ENCODE results near the gene CDC42SE2. TPM values are rescaled to one million over a fixed set of nuclear protein-coding genes. Genes with fewer than 3 reads are reported as not detected.
A peak's percentile ranks its signal among the peaks of the same experiment; 100 is the strongest.

The CDC42SE2 gene
- total RNA-seq (241 TPM), polyA plus RNA-seq (100 to 1,000 TPM; 351 to 429 (median 379) TPM)

DNA sequence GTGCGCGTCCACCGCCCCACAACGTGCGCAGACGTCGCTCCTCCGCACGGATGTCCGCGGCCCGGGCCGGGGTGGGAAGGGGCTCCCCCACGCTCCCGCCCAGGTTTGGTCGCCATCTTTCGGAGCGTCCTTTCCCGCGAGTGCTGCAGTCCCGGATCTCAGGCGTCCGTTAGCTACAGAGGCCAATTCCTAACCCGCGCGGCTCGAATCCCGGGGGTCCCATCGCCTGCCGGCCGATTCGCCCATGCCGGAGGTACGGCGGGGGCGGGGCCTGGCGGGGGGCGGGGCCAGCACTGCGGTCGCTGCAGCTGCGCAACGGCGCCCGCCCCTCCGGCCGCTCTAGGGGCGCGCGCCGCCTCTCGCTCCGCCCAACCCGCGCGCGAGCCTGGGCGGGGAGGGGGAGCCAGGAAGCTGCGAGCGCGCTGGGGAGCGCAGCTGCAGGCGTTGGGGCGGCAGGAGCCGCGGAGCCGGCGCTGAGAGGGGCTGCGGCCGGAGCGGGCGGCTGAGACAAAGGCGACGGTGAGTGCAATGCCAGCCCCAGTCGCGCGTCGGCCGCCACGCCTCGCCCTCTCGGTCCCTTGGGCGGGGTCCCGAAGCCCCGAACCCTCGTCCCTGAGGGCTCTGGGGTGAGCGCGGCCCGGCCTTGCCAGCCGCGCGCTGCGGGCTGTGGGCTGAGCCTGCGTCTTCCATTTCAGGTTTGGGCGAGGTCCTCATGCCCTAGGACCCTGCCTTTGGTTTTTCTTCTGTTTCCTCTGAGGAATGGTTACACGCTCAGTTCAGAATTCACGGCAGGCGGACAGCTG, at the start of gene CDC42SE2:
CDC42SE2 (plus strand) TSS at position 406 of the 803 bp plus-strand sequence. CDS start 95,441 bp downstream, outside the sequence.
- peaks cover 52% of the 10 kb centered on the region for H3K4me1 ChIP-seq (ENCODE audit: control insufficient read depth, insufficient read depth, low read length, poor library complexity, severe bottlenecking)
- H3K4me1 Mint-ChIP-seq, result peaks cover 27 to 59% (median 37%) of the 10 kb centered on the region in 4 donors

DNA sequence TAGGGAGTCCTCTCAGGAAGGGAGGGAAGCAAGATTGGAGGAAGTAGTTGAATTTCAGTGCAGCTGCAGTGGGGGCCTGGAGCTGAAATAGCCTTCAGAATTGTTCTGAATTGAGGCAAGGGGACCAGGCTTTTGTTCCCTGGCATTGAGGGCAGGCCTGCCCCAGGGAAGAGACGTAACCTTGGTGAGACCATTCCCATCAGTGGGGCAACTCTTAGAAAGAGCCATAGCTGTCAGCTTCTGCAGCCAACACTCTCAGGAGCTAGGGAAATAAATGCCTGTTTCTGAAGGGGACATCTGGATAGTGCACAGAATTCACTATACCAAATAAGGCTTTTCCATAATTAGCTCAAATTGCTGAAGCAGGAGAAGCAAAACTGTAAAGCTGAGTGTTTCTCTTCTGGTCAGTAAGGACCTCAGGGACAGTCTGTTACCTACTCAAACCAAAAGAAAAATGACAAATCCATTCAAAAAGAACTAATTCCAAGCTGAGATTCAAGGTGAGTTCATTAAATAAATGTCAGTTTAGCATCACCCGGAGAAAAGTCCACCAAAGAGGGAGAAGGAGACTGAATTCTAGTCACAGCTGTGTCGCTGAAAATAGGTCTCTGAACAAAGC, 49.1 kb upstream of the CDC42SE2 start:
- Histone ChIP-seq H3K27ac (ENCODE audit: insufficient read depth, low read length, poor library complexity, severe bottlenecking) (no peak overlapping the region), H3K9me3 (ENCODE audit: control insufficient read depth in 2 of 2, low read length in 2 of 2) (no peaks in the 10 kb centered on the region), H3K4me3 (ENCODE audit: low read depth, low read length) (no peak overlapping the region), H3K36me3 (ENCODE audit: control insufficient read depth, insufficient read depth, low read length) (no peaks in the 10 kb centered on the region), H3K27me3 (ENCODE audit: control insufficient read depth, insufficient read depth, low read length) (no peaks in the 10 kb centered on the region), H3K4me1 (ENCODE audit: control insufficient read depth, insufficient read depth, low read length, poor library complexity, severe bottlenecking) (peaks cover 14% of the 10 kb centered on the region)
- Mint-ChIP-seq H3K9me3 (no peaks in the 10 kb centered on the region), H3K4me1 (peaks cover 16 to 34% (median 28%) of the 10 kb centered on the region in 4 donors), H3K36me3 (no peaks in the 10 kb centered on the region), H3K4me3 (no peak overlapping the region), H3K27ac (peak overlapping the region in 1 of 3 donors; percentile 31), H3K27me3 (no peaks in the 10 kb centered on the region)
- no peak for DNase-seq
- ATAC-seq (ENCODE audit: low read depth in 2 of 2), result no peak

More for the DNA sequence above, at the start of gene CDC42SE2:
- Mint-ChIP-seq H3K36me3 (peaks cover 4% of the 10 kb centered on the region), H3K27me3 (peaks cover 4% of the 10 kb centered on the region), H3K4me3 (peak within 1 kb of the TSS; percentile 91 to 99 (median 94)), H3K27ac (peak within 1 kb of the TSS; percentile 93 to 95 (median 95)), H3K9me3 (no peaks in the 10 kb centered on the region)
- Histone ChIP-seq H3K36me3 (ENCODE audit: control insufficient read depth, insufficient read depth, low read length) (peaks cover 11% of the 10 kb centered on the region), H3K27me3 (ENCODE audit: control insufficient read depth, insufficient read depth, low read length) (no peaks in the 10 kb centered on the region), H3K9me3 (ENCODE audit: control insufficient read depth in 2 of 2, low read length in 2 of 2) (no peaks in the 10 kb centered on the region), H3K4me3 (ENCODE audit: low read depth, low read length) (peak within 1 kb of the TSS; percentile 100), H3K27ac (ENCODE audit: insufficient read depth, low read length, poor library complexity, severe bottlenecking) (peak within 1 kb of the TSS; percentile 94)
- DNase-seq, result peak; percentile 82 to 93 (median 90)
- peak; percentile 88 to 89 for ATAC-seq (ENCODE audit: low read depth in 2 of 2)

DNA sequence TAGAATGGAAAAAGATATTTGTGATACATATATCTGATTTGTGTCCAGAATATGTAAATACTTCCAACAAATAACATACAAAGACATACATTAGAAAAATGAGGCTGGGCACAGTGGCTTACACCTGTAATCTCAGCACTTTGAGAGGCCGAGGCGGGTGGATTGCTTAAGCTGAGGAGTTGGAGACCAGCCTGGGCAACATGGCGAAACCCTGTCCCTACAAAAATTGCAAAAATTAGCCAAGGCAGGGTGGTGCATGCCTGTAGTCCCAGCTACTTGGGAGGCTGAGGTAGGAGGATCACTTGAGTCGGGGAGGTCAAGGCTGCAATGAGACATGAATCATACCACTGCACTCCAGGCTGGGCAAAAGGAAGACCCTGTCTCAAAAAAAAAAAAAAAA, 46.1 kb upstream of the CDC42SE2 start:
- no peak for ATAC-seq (ENCODE audit: low read depth in 2 of 2)
- H3K9me3 Mint-ChIP-seq, result no peaks in the 10 kb centered on the region

GRCh38 chr5:131218392-131218791, 45.5 kb upstream of the CDC42SE2 start:
- H3K27me3 ChIP-seq (ENCODE audit: control insufficient read depth, insufficient read depth, low read length), result no peaks in the 10 kb centered on the region
- H3K4me1 ChIP-seq (ENCODE audit: control insufficient read depth, insufficient read depth, low read length, poor library complexity, severe bottlenecking), result no peaks in the 10 kb centered on the region
- H3K27ac ChIP-seq (ENCODE audit: insufficient read depth, low read length, poor library complexity, severe bottlenecking), result no peak overlapping the region
- H3K27me3 Mint-ChIP-seq, result no peaks in the 10 kb centered on the region
- H3K9me3 ChIP-seq (ENCODE audit: control insufficient read depth in 2 of 2, low read length in 2 of 2), result no peaks in the 10 kb centered on the region
- H3K36me3 ChIP-seq (ENCODE audit: control insufficient read depth, insufficient read depth, low read length), result no peaks in the 10 kb centered on the region
- ATAC-seq (ENCODE audit: low read depth in 2 of 2) (no peak), DNase-seq (no peak)
- no peaks in the 10 kb centered on the region for H3K9me3 Mint-ChIP-seq
- no peak overlapping the region for H3K4me3 Mint-ChIP-seq
- H3K4me3 ChIP-seq (ENCODE audit: low read depth, low read length), result no peak overlapping the region
- no peaks in the 10 kb centered on the region for H3K36me3 Mint-ChIP-seq
- H3K27ac Mint-ChIP-seq, result no peak overlapping the region
- H3K4me1 Mint-ChIP-seq, result peaks cover 12 to 24% (median 18%) of the 10 kb centered on the region in 4 donors

More for the DNA sequence above, 46.1 kb upstream of the CDC42SE2 start:
- Mint-ChIP-seq H3K4me1 (peaks cover 12 to 21% (median 18%) of the 10 kb centered on the region in 4 donors), H3K27me3 (no peaks in the 10 kb centered on the region), H3K4me3 (no peak overlapping the region), H3K36me3 (no peaks in the 10 kb centered on the region), H3K27ac (no peak overlapping the region)
- Histone ChIP-seq H3K36me3 (ENCODE audit: control insufficient read depth, insufficient read depth, low read length) (no peaks in the 10 kb centered on the region), H3K4me3 (ENCODE audit: low read depth, low read length) (no peak overlapping the region), H3K9me3 (ENCODE audit: control insufficient read depth in 2 of 2, low read length in 2 of 2) (no peaks in the 10 kb centered on the region), H3K4me1 (ENCODE audit: control insufficient read depth, insufficient read depth, low read length, poor library complexity, severe bottlenecking) (no peaks in the 10 kb centered on the region), H3K27me3 (ENCODE audit: control insufficient read depth, insufficient read depth, low read length) (no peaks in the 10 kb centered on the region), H3K27ac (ENCODE audit: insufficient read depth, low read length, poor library complexity, severe bottlenecking) (no peak overlapping the region)
- no peak for DNase-seq

DNA sequence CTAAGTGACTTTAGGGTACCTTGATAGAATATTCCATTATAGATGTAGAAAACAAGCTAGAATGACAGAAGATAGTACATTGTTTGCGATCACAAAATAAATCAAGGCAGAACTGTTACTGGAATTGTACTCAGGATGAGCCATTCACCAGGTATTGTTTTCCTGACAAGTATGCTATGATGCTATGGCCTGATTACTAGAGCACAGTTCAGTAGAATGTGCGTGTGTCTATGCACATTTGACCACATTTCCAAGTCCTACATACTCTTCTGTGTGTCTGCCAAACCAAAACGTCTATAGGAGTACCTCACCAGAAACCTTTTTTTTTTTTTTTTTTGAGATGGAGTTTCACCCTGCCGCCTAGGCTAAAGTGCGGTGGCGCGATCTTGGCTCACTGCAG, 43.3 kb upstream of the CDC42SE2 start:
- no peaks in the 10 kb centered on the region for H3K9me3 Mint-ChIP-seq

DNA sequence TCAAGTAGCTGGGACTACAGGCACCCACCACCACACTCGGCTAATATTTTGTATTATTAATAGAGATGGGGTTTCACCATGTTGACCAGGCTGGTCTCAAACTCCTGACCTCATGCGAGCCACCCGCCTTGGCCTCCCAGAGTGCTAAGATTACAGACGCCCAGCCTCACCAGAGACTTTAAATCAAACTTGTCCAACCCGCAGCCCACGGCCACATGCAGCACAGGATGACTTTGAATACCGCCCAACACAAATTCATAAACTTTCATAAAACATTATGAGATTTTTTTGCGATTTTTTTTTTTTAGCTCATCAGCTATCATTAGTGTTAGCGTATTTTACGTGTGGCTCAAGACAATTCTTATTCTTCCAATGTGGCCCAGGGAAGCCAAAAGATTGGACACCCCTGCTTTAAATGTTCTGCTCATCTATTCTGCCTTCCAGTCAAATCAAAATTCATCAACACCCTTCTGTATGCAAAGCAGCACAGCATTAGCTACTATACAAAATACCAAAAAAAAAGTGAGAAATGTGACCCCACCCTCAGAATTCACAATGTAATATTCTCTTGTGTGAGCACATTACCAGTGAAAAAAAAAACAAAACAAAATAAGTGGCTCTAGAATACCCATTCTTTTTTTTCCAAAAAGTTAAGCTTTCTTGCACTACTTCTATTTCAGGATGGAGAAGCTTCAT, 42.7 kb upstream of the CDC42SE2 start:
- no peaks in the 10 kb centered on the region for H3K27me3 Mint-ChIP-seq
- H3K4me1 Mint-ChIP-seq, result peaks cover 5 to 24% (median 10%) of the 10 kb centered on the region in 4 donors
- Histone ChIP-seq H3K9me3 (ENCODE audit: control insufficient read depth in 2 of 2, low read length in 2 of 2) (no peaks in the 10 kb centered on the region), H3K36me3 (ENCODE audit: control insufficient read depth, insufficient read depth, low read length) (no peaks in the 10 kb centered on the region), H3K27ac (ENCODE audit: insufficient read depth, low read length, poor library complexity, severe bottlenecking) (no peak overlapping the region), H3K27me3 (ENCODE audit: control insufficient read depth, insufficient read depth, low read length) (no peaks in the 10 kb centered on the region), H3K4me3 (ENCODE audit: low read depth, low read length) (no peak overlapping the region), H3K4me1 (ENCODE audit: control insufficient read depth, insufficient read depth, low read length, poor library complexity, severe bottlenecking) (peaks cover 14% of the 10 kb centered on the region)
- no peak overlapping the region for H3K4me3 Mint-ChIP-seq
- peak overlapping the region in 2 of 3 donors; percentile 32 for H3K27ac Mint-ChIP-seq
- ATAC-seq (ENCODE audit: low read depth in 2 of 2) (no peak), DNase-seq (no peak)
- no peaks in the 10 kb centered on the region for H3K9me3 Mint-ChIP-seq
- H3K36me3 Mint-ChIP-seq, result no peaks in the 10 kb centered on the region

More for the DNA sequence above, 43.3 kb upstream of the CDC42SE2 start:
- H3K27ac Mint-ChIP-seq, result no peak overlapping the region
- no peaks in the 10 kb centered on the region for H3K27me3 ChIP-seq (ENCODE audit: control insufficient read depth, insufficient read depth, low read length)
- H3K36me3 Mint-ChIP-seq, result no peaks in the 10 kb centered on the region
- no peaks in the 10 kb centered on the region for H3K9me3 ChIP-seq (ENCODE audit: control insufficient read depth in 2 of 2, low read length in 2 of 2)
- ATAC-seq (ENCODE audit: low read depth in 2 of 2) (no peak), DNase-seq (no peak)
- H3K4me3 ChIP-seq (ENCODE audit: low read depth, low read length), result no peak overlapping the region
- H3K36me3 ChIP-seq (ENCODE audit: control insufficient read depth, insufficient read depth, low read length), result no peaks in the 10 kb centered on the region
- H3K27me3 Mint-ChIP-seq, result no peaks in the 10 kb centered on the region
- no peak overlapping the region for H3K27ac ChIP-seq (ENCODE audit: insufficient read depth, low read length, poor library complexity, severe bottlenecking)
- peaks cover 5 to 24% (median 10%) of the 10 kb centered on the region in 4 donors for H3K4me1 Mint-ChIP-seq
- peaks cover 14% of the 10 kb centered on the region for H3K4me1 ChIP-seq (ENCODE audit: control insufficient read depth, insufficient read depth, low read length, poor library complexity, severe bottlenecking)
- no peak overlapping the region for H3K4me3 Mint-ChIP-seq

GRCh38 chr5:131221888-131222287, 42.0 kb upstream of the CDC42SE2 start:
- H3K27ac Mint-ChIP-seq, result peak overlapping the region in 1 of 3 donors; percentile 32
- Histone ChIP-seq H3K27ac (ENCODE audit: insufficient read depth, low read length, poor library complexity, severe bottlenecking) (no peak overlapping the region), H3K27me3 (ENCODE audit: control insufficient read depth, insufficient read depth, low read length) (no peaks in the 10 kb centered on the region), H3K9me3 (ENCODE audit: control insufficient read depth in 2 of 2, low read length in 2 of 2) (no peaks in the 10 kb centered on the region), H3K36me3 (ENCODE audit: control insufficient read depth, insufficient read depth, low read length) (no peaks in the 10 kb centered on the region), H3K4me1 (ENCODE audit: control insufficient read depth, insufficient read depth, low read length, poor library complexity, severe bottlenecking) (peaks cover 14% of the 10 kb centered on the region), H3K4me3 (ENCODE audit: low read depth, low read length) (no peak overlapping the region)
- H3K4me1 Mint-ChIP-seq, result peaks cover 5 to 24% (median 10%) of the 10 kb centered on the region in 4 donors
- H3K4me3 Mint-ChIP-seq, result no peak overlapping the region
- no peaks in the 10 kb centered on the region for H3K27me3 Mint-ChIP-seq
- ATAC-seq (ENCODE audit: low read depth in 2 of 2) (no peak), DNase-seq (no peak)
- no peaks in the 10 kb centered on the region for H3K36me3 Mint-ChIP-seq
- no peaks in the 10 kb centered on the region for H3K9me3 Mint-ChIP-seq
